Astrocyte (in vitro differentiated cells and primary cell): ENCODE results near the gene SPATA9. TPM values are rescaled to one million over a fixed set of nuclear protein-coding genes. Genes with fewer than 3 reads are reported as not detected.

ENCODE experiments used
- DNase-seq: peaks from one replicate; pipeline ENCODE4 v3.0.0-alpha.2; 2010; ENCODE audit warnings: low read depth
- FAIRE-seq: peaks from 2 replicates; lab custom pipeline; 2011; peaks lifted over from hg19 to GRCh38; lab: Jason Lieb, UNC
- H2AFZ ChIP-seq: 2 replicates; pipeline ENCODE4 v1.6.0; 2012; ENCODE audit warnings: low read depth, low read length, inconsistent platforms
- H3K27ac ChIP-seq: 2 replicates; pipeline ENCODE4 v1.5.1; 2011; ENCODE audit warnings: low read depth, low read length, inconsistent platforms
- H3K27me3 ChIP-seq: 2 replicates; pipeline ENCODE4 v1.6.0; 2011; ENCODE audit warnings: low read length, inconsistent platforms; ENCODE audit not compliant: insufficient read depth
- H3K36me3 ChIP-seq: 2 replicates; pipeline ENCODE4 v1.5.1; 2011; ENCODE audit warnings: low read length, inconsistent platforms; ENCODE audit not compliant: insufficient read depth
- H3K4me1 ChIP-seq: 2 replicates; pipeline ENCODE4 v1.5.1; 2011; ENCODE audit warnings: low read length, inconsistent platforms; ENCODE audit not compliant: insufficient read depth
- H3K4me2 ChIP-seq: 2 replicates; pipeline ENCODE4 v1.6.0; 2012; ENCODE audit warnings: low read length, inconsistent platforms
- H3K4me3 ChIP-seq: 2 replicates; pipeline ENCODE4 v1.5.1; 2011; ENCODE audit warnings: low read depth, mild to moderate bottlenecking, low read length, inconsistent platforms; ENCODE audit not compliant: insufficient read depth
- H3K79me2 ChIP-seq: 2 replicates; pipeline ENCODE4 v1.6.0; 2012; ENCODE audit warnings: mild to moderate bottlenecking, low read length, inconsistent platforms; ENCODE audit not compliant: insufficient read depth
- H3K9ac ChIP-seq: 2 replicates; pipeline ENCODE4 v1.6.0; 2012; ENCODE audit warnings: mild to moderate bottlenecking, low read length, inconsistent platforms
- H3K9me3 ChIP-seq: 2 replicates; pipeline ENCODE4 v1.5.1; 2012; ENCODE audit warnings: low read depth, mild to moderate bottlenecking, low read length, inconsistent platforms; ENCODE audit not compliant: insufficient read depth
- H4K20me1 ChIP-seq: 2 replicates; pipeline ENCODE4 v1.6.0; 2012; ENCODE audit warnings: low read length, inconsistent platforms; ENCODE audit not compliant: insufficient read depth
- H3K27ac Mint-ChIP-seq: one replicate; pipeline ENCODE4 v1.8.0; 2021; ENCODE audit warnings: mild to moderate bottlenecking, mixed read lengths; ENCODE audit not compliant: unreplicated experiment
- H3K27me3 Mint-ChIP-seq: one replicate; pipeline ENCODE4 v1.8.0; 2021; ENCODE audit warnings: low read depth, mixed read lengths; ENCODE audit not compliant: unreplicated experiment
- H3K36me3 Mint-ChIP-seq: one replicate; pipeline ENCODE4 v1.8.0; 2021; ENCODE audit warnings: low read depth, mixed read lengths; ENCODE audit not compliant: unreplicated experiment
- H3K4me1 Mint-ChIP-seq: one replicate; pipeline ENCODE4 v1.8.0; 2021; ENCODE audit warnings: low read depth, mixed read lengths; ENCODE audit not compliant: unreplicated experiment
- H3K4me3 Mint-ChIP-seq: one replicate; pipeline ENCODE4 v1.8.0; 2021; ENCODE audit warnings: mild to moderate bottlenecking, moderate library complexity, mixed read lengths; ENCODE audit not compliant: unreplicated experiment
- H3K9me3 Mint-ChIP-seq: one replicate; pipeline ENCODE4 v1.8.0; 2021; ENCODE audit warnings: mild to moderate bottlenecking, mixed read lengths; ENCODE audit not compliant: unreplicated experiment
- CTCF ChIP-seq: IDR thresholded peaks from 2 replicates; pipeline ENCODE4 v1.5.1; 2011; ENCODE audit warnings: low read depth, mild to moderate bottlenecking, inconsistent platforms, low read length, moderate library complexity; ENCODE audit not compliant: insufficient read depth
- EZH2 ChIP-seq: IDR thresholded peaks from 2 replicates; pipeline ENCODE4 v1.6.1; 2012; ENCODE audit warnings: mild to moderate bottlenecking, low read length, inconsistent platforms; ENCODE audit not compliant: insufficient read depth
- total RNA-seq: library from RNA; stranded (reverse); gene quantifications from 2 replicates; pipeline ENCODE4 v1.2.1, GENCODE V29; 2021

SPATA9 gene
- total RNA-seq, 1 donor from 2014 or later = 0.98 TPM

- H3K4me1 Mint-ChIP-seq = peaks cover 32% of the 10 kb centered on the region
- Histone ChIP-seq H3K9me3 (no peaks in the 10 kb centered on the region), H3K27ac (no peak overlapping the region), H3K4me3 (no peak overlapping the region), H2AFZ (no peak overlapping the region), H3K4me2 (peak overlapping the region; percentile 20), H3K4me1 (peaks cover 35% of the 10 kb centered on the region), H4K20me1 (no peaks in the 10 kb centered on the region), H3K36me3 (no peaks in the 10 kb centered on the region), H3K27me3 (no peaks in the 10 kb centered on the region), H3K9ac (no peak overlapping the region), H3K79me2 (no peaks in the 10 kb centered on the region)
- DNase-seq = peak; percentile 71
- no peaks in the 10 kb centered on the region for H3K9me3 Mint-ChIP-seq
- FAIRE-seq = no peak
- TF ChIP-seq CTCF (no peak), EZH2 (no peak)
- no peaks in the 10 kb centered on the region for H3K27me3 Mint-ChIP-seq
- H3K36me3 Mint-ChIP-seq = no peaks in the 10 kb centered on the region
- peak overlapping the region; percentile 37 for H3K4me3 Mint-ChIP-seq
- H3K27ac Mint-ChIP-seq = peak overlapping the region; percentile 63
These were observed 41.0 kb upstream of the SPATA9 start for GRCh38 chr5:95723632-95724369.

- Mint-ChIP-seq H3K27ac (no peak overlapping the region), H3K27me3 (no peaks in the 10 kb centered on the region), H3K4me3 (no peak overlapping the region), H3K36me3 (no peaks in the 10 kb centered on the region), H3K9me3 (no peaks in the 10 kb centered on the region), H3K4me1 (peaks cover 22% of the 10 kb centered on the region)
- H3K4me3 ChIP-seq = no peak overlapping the region
- H3K27me3 ChIP-seq = no peaks in the 10 kb centered on the region
- H2AFZ ChIP-seq = no peak overlapping the region
- no peak for DNase-seq
- H3K36me3 ChIP-seq = no peaks in the 10 kb centered on the region
- no peak overlapping the region for H3K4me2 ChIP-seq
- no peak for TF ChIP-seq CTCF
- no peak for TF ChIP-seq EZH2
- no peaks in the 10 kb centered on the region for H4K20me1 ChIP-seq
- H3K4me1 ChIP-seq = peaks cover 22% of the 10 kb centered on the region
- no peak for FAIRE-seq
- no peak overlapping the region for H3K27ac ChIP-seq
- no peaks in the 10 kb centered on the region for H3K9me3 ChIP-seq
- no peaks in the 10 kb centered on the region for H3K79me2 ChIP-seq
- H3K9ac ChIP-seq = no peak overlapping the region
These were observed 38.9 kb upstream of the SPATA9 start for GRCh38 chr5:95721582-95722295.
